Measurements from ENCODE around the gene CFAP77. TPM values are rescaled to one million over a fixed set of nuclear protein-coding genes. Genes with fewer than 3 reads are reported as not detected.
A peak's percentile ranks its signal among the peaks of the same experiment; 100 is the strongest.

The CFAP77 gene
- total RNA-seq, 1 experiment from 2014 or later, result not detected

- in situ Hi-C loops (cut with HindIII; ENCODE audit: low sequenced_read_pairs), result no loop called here
- DNase-seq (ENCODE audit: low spot score), result peak; percentile 46
Measured at GRCh38 chr9:132583584-132584304, 173.7 kb downstream of the CFAP77 start.

- DNase-seq (ENCODE audit: low spot score), result peak; percentile 49
- in situ Hi-C loops (cut with HindIII; ENCODE audit: low sequenced_read_pairs), result no loop called here
Measured at GRCh38 chr9:132584601-132585560, 174.9 kb downstream of the CFAP77 start.

GRCh38 chr9:132585954-132586829 lies 176.2 kb downstream of the CFAP77 start:
- peak; percentile 68 for DNase-seq (ENCODE audit: low spot score)
- in situ Hi-C loops (cut with HindIII; ENCODE audit: low sequenced_read_pairs), result no loop called here

GRCh38 chr9:132586830-132587591 lies 177.0 kb downstream of the CFAP77 start:
- DNase-seq (ENCODE audit: low spot score), result peak; percentile 31
- in situ Hi-C loops (cut with HindIII; ENCODE audit: low sequenced_read_pairs), result no loop called here

- DNase-seq (ENCODE audit: low spot score), result no peak
- in situ Hi-C loops (cut with HindIII; ENCODE audit: low sequenced_read_pairs), result no loop called here
Measured at GRCh38 chr9:132587592-132587955, 177.6 kb downstream of the CFAP77 start.

GRCh38 chr9:132588098-132588497 lies 178.1 kb downstream of the CFAP77 start:
- peak; percentile 44 for DNase-seq (ENCODE audit: low spot score)
- in situ Hi-C loops (cut with HindIII; ENCODE audit: low sequenced_read_pairs), result no loop called here

- DNase-seq (ENCODE audit: low spot score), result peak; percentile 48
- in situ Hi-C loops (cut with HindIII; ENCODE audit: low sequenced_read_pairs), result no loop called here
Measured at GRCh38 chr9:132588501-132589147, 178.6 kb downstream of the CFAP77 start.

- DNase-seq (ENCODE audit: low spot score), result no peak
- in situ Hi-C loops (cut with HindIII; ENCODE audit: low sequenced_read_pairs), result no loop called here
Measured at GRCh38 chr9:132589148-132590036, 179.4 kb downstream of the CFAP77 start.

- DNase-seq (ENCODE audit: low spot score), result no peak
- in situ Hi-C loops (cut with HindIII; ENCODE audit: low sequenced_read_pairs), result no loop called here
Measured at GRCh38 chr9:132590037-132590317, 180.0 kb downstream of the CFAP77 start.

GRCh38 chr9:132590318-132591182 lies 180.5 kb downstream of the CFAP77 start:
- DNase-seq (ENCODE audit: low spot score), result peak; percentile 26
- in situ Hi-C loops (cut with HindIII; ENCODE audit: low sequenced_read_pairs), result no loop called here

GRCh38 chr9:132591244-132591643 lies 181.2 kb downstream of the CFAP77 start:
- in situ Hi-C loops (cut with HindIII; ENCODE audit: low sequenced_read_pairs), result no loop called here
- no peak for DNase-seq (ENCODE audit: low spot score)

GRCh38 chr9:132591751-132592314 lies 181.8 kb downstream of the CFAP77 start:
- in situ Hi-C loops (cut with HindIII; ENCODE audit: low sequenced_read_pairs), result no loop called here
- no peak for DNase-seq (ENCODE audit: low spot score)

GRCh38 chr9:132592451-132592850 lies 182.4 kb downstream of the CFAP77 start:
- in situ Hi-C loops (cut with HindIII; ENCODE audit: low sequenced_read_pairs), result no loop called here

GRCh38 chr9:132594412-132594811 lies 184.4 kb downstream of the CFAP77 start:
- no peak for DNase-seq (ENCODE audit: low spot score)
- in situ Hi-C loops (cut with HindIII; ENCODE audit: low sequenced_read_pairs), result no loop called here

More at GRCh38 chr9:132592451-132592850, 182.4 kb downstream of the CFAP77 start:
- DNase-seq (ENCODE audit: low spot score), result no peak

- DNase-seq (ENCODE audit: low spot score), result no peak
- in situ Hi-C loops (cut with HindIII; ENCODE audit: low sequenced_read_pairs), result no loop called here
Measured at GRCh38 chr9:132595319-132595718, 185.3 kb downstream of the CFAP77 start.

- DNase-seq (ENCODE audit: low spot score), result no peak
- in situ Hi-C loops (cut with HindIII; ENCODE audit: low sequenced_read_pairs), result no loop called here
Measured at GRCh38 chr9:132596200-132596599, 186.2 kb downstream of the CFAP77 start.

All from G401 (cell line).